Osteoblast (primary cell): ENCODE measurements around the gene NR5A1. TPM values are rescaled to one million over a fixed set of nuclear protein-coding genes. Genes with fewer than 3 reads are reported as not detected.

Experiments
- DNase-seq: peaks from one replicate; pipeline ENCODE4 v3.0.0; 2011; ENCODE audit warnings: low spot score, mixed read lengths; ENCODE audit not compliant: insufficient read length; ENCODE audit errors: missing footprints
- H2AFZ ChIP-seq: 2 replicates; pipeline ENCODE4 v1.6.0; 2011; ENCODE audit warnings: mild to moderate bottlenecking, low read length
- H3K27ac ChIP-seq: 2 replicates; pipeline ENCODE4 v1.5.1; 2011; ENCODE audit warnings: mild to moderate bottlenecking, low read depth, low read length, moderate library complexity
- H3K27me3 ChIP-seq: 2 replicates; pipeline ENCODE4 v1.6.0; 2012; ENCODE audit warnings: mild to moderate bottlenecking, control low read depth, inconsistent platforms, low read length, moderate library complexity; ENCODE audit not compliant: insufficient read depth
- H3K36me3 ChIP-seq: 2 replicates; pipeline ENCODE4 v1.5.1; 2011; ENCODE audit warnings: mild to moderate bottlenecking, low read length, control low read depth, moderate library complexity; ENCODE audit not compliant: insufficient read depth
- H3K4me1 ChIP-seq: 2 replicates; pipeline ENCODE4 v1.5.1; 2011; ENCODE audit warnings: mild to moderate bottlenecking, low read length, control low read depth, moderate library complexity; ENCODE audit not compliant: insufficient read depth
- H3K4me2 ChIP-seq: 2 replicates; pipeline ENCODE4 v1.6.0; 2011; ENCODE audit warnings: mild to moderate bottlenecking, low read length; ENCODE audit not compliant: insufficient read depth
- H3K4me3 ChIP-seq: fragments of 200-600 bp; sonication (generic); 3 replicates; pipeline ENCODE4 v1.5.1; 2012; ENCODE audit warnings: mild to moderate bottlenecking, low read length, inconsistent platforms; ENCODE audit not compliant: insufficient read depth
- H3K79me2 ChIP-seq: 2 replicates; pipeline ENCODE4 v1.6.0; 2012; ENCODE audit warnings: mild to moderate bottlenecking, low read length, control low read depth, inconsistent platforms; ENCODE audit not compliant: insufficient read depth
- H3K9me3 ChIP-seq: 2 replicates; pipeline ENCODE4 v1.5.1; 2011; ENCODE audit warnings: low read depth, low read length, control low read depth
- H4K20me1 ChIP-seq: 2 replicates; pipeline ENCODE4 v1.6.0; 2012; ENCODE audit warnings: mild to moderate bottlenecking, low read length, control low read depth; ENCODE audit not compliant: insufficient read depth
- CTCF ChIP-seq: IDR thresholded peaks from 2 replicates; pipeline ENCODE4 v1.5.1; 2011; ENCODE audit warnings: mild to moderate bottlenecking, low read depth, low read length, moderate library complexity; ENCODE audit errors: extremely low read depth
- total RNA-seq: library from RNA; depleted of rRNA; stranded (reverse); fragments of >200 nt; gene quantifications from 2 replicates; pipeline ENCODE4 v1.2.3, GENCODE V29; 2012

Gene NR5A1
- total RNA-seq, 1 donor, result not detected

GRCh38 chr9:124469011-124469832 lies 38.0 kb downstream of the NR5A1 start:
- Histone ChIP-seq H3K27me3 (peaks cover 9% of the 10 kb centered on the region), H2AFZ (no peak overlapping the region), H3K4me3 (no peak overlapping the region), H3K4me1 (no peaks in the 10 kb centered on the region), H3K79me2 (no peaks in the 10 kb centered on the region), H3K36me3 (no peaks in the 10 kb centered on the region), H3K4me2 (no peak overlapping the region), H3K9me3 (no peaks in the 10 kb centered on the region), H4K20me1 (no peaks in the 10 kb centered on the region), H3K27ac (no peak overlapping the region)
- no peak for TF ChIP-seq CTCF
- DNase-seq, result no peak

DNA sequence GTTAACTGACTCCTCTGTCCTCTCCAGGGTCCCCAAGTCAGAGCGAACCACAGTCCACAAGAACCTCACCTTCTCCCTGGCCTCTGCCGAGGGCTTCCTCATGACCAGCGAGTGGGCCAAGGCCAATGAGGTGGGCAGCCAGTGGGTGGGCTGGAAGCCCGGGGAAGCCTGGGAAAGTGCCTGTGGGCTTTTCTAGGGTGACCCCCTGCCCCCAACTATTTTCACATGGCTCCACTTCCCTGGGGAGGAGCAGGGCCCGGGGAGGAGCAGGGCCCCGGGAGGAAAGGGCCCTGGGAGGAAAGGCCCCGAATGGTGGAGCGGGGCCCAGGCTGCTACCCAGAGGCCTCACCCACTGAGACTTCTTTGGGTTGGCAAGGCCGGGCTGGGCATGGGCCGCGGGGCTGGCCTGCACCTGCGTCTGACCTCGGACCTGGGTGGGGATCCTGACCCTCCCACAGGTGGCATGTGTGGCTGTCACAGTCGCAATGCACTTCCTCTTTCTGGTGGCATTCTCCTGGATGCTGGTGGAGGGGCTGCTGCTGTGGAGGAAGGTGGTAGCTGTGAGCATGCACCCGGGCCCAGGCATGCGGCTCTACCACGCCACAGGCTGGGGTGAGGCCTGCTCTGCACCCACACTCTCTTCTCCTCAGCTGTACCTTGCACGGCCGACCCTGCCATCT lies 39.0 kb downstream of the NR5A1 start:
- TF ChIP-seq CTCF, result no peak
- no peak for DNase-seq
- no peaks in the 10 kb centered on the region for H3K9me3 ChIP-seq
- no peaks in the 10 kb centered on the region for H3K36me3 ChIP-seq
- no peak overlapping the region for H3K4me3 ChIP-seq
- H2AFZ ChIP-seq, result no peak overlapping the region
- H3K4me2 ChIP-seq, result no peak overlapping the region
- H4K20me1 ChIP-seq, result no peaks in the 10 kb centered on the region
- no peaks in the 10 kb centered on the region for H3K79me2 ChIP-seq
- no peak overlapping the region for H3K27ac ChIP-seq
- no peaks in the 10 kb centered on the region for H3K4me1 ChIP-seq
- peaks cover 11% of the 10 kb centered on the region for H3K27me3 ChIP-seq

DNA sequence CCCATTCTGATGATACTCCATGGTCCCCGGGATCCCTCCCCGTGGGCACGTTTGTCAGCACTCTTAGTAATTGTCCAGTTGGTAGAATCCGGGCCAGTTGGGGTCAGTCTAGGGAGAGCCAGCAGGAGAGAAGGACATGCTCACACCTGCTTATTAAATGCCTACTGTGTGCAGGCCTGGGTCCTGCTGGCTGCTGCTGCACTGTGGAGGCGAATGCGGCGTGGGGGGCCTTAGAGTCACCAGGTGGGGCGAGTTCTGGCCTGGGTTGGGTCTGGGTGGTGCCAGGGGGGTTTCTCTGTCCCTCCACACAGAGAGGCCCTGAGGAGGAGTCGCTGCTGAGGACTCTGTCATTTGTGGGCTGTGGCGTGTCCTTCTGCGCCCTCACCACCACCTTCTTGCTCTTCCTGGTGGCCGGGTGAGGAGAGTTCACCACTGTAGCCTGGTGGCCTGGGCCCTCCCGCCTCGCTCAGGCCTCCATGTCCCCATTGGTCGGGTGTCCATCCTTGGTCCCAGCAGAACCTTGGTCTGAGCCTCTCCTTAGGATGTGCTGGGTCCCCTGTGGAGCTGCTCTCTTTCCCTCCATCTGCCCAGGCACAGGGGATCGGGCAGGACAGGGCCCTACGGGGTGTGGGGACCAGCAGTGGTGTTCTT lies 39.7 kb downstream of the NR5A1 start:
- Histone ChIP-seq H2AFZ (no peak overlapping the region), H3K4me1 (no peaks in the 10 kb centered on the region), H3K36me3 (no peaks in the 10 kb centered on the region), H3K27me3 (peaks cover 10% of the 10 kb centered on the region), H3K4me2 (no peak overlapping the region), H3K79me2 (no peaks in the 10 kb centered on the region), H3K4me3 (no peak overlapping the region), H3K27ac (no peak overlapping the region), H4K20me1 (no peaks in the 10 kb centered on the region), H3K9me3 (no peaks in the 10 kb centered on the region)
- DNase-seq, result peak; percentile 81
- no peak for TF ChIP-seq CTCF

DNA sequence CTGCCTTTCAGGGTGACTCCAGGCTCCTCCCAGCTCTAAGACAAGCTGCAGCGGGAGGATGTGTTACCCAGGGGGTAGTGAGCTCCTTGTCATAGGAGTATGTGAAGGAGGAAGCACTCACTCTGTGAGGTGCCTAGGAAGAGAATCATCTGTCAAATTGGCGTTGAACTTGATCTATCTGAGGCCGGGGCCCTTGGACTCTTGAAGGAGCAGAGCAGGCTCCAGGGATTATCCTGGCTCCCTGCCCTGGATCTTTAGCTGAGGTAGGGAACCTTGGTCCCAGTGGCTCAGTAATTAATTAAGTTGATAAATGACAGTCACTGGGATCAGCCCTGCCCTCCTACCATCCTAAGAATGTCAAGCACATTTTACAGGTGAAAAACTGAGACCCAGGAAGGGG lies 41.5 kb downstream of the NR5A1 start:
- Histone ChIP-seq H3K27ac (no peak overlapping the region), H3K36me3 (no peaks in the 10 kb centered on the region), H3K79me2 (no peaks in the 10 kb centered on the region), H3K27me3 (peaks cover 13% of the 10 kb centered on the region), H4K20me1 (no peaks in the 10 kb centered on the region), H2AFZ (no peak overlapping the region), H3K4me3 (no peak overlapping the region), H3K4me1 (no peaks in the 10 kb centered on the region), H3K9me3 (no peaks in the 10 kb centered on the region), H3K4me2 (no peak overlapping the region)
- no peak for TF ChIP-seq CTCF
- DNase-seq, result peak; percentile 46
